WTC11 (cell line): Measurements from ENCODE around the gene MTCP1. TPM values are rescaled to one million over a fixed set of nuclear protein-coding genes. Genes with fewer than 3 reads are reported as not detected.

Experiments used
- ATAC-seq: fragments of 200-7000 bp; cut with Tn5 transposase; 2 replicates; pipeline ENCODE4 v1.10.0; 2021; ENCODE audit warnings: mild to moderate bottlenecking, moderate library complexity
- CTCF ChIA-PET: fragments of 300-600 bp; sonication (Branson Sonifier 250); formaldehyde crosslinking; loops from one replicate; lab custom pipeline; 2021; ENCODE audit warnings: antibody characterized with exemption; lab: Charles Lee
- POLR2A ChIA-PET: fragments of 350-600 bp; sonication (Branson Sonifier 250); formaldehyde crosslinking; loops from one replicate; lab custom pipeline; 2021; ENCODE audit warnings: antibody characterized with exemption; lab: Charles Lee
- DNase-seq: peaks from one replicate; pipeline ENCODE4 v3.0.0; 2021; ENCODE audit warnings: low spot score
- H3K27ac Mint-ChIP-seq: 2 replicates; pipeline ENCODE4 v1.8.0; 2021; ENCODE audit warnings: mixed read lengths
- H3K27me3 Mint-ChIP-seq: 2 replicates; pipeline ENCODE4 v1.8.0; 2021; ENCODE audit warnings: low read depth, mild to moderate bottlenecking, moderate library complexity, mixed read lengths
- H3K36me3 Mint-ChIP-seq: 2 replicates; pipeline ENCODE4 v1.8.0; 2021; ENCODE audit warnings: mixed read lengths
- H3K4me1 Mint-ChIP-seq: 2 replicates; pipeline ENCODE4 v1.8.0; 2022; ENCODE audit warnings: mixed read lengths
- H3K4me3 Mint-ChIP-seq: 2 replicates; pipeline ENCODE4 v1.8.0; 2021; ENCODE audit warnings: mild to moderate bottlenecking, moderate library complexity, mixed read lengths
- H3K9me3 Mint-ChIP-seq: 2 replicates; pipeline ENCODE4 v1.8.0; 2021; ENCODE audit warnings: mixed read lengths
- EMX1 ChIP-seq: fragments of 250-450 bp; sonication (Bioruptor Pico); IDR thresholded peaks from 2 replicates; pipeline ENCODE4 v1.8.0; 2021; ENCODE audit warnings: mild to moderate bottlenecking
- FOXJ3 ChIP-seq: sonication (generic); formaldehyde crosslinking; IDR thresholded peaks from 2 replicates; pipeline ENCODE4 v1.9.0; 2021; ENCODE audit warnings: missing genetic modification reagents, mild to moderate bottlenecking, borderline replicate concordance
- GRHL2 ChIP-seq: fragments of 250-450 bp; sonication (Bioruptor Pico); IDR thresholded peaks from 2 replicates; pipeline ENCODE4 v1.8.0; 2022; ENCODE audit warnings: mild to moderate bottlenecking, moderate library complexity; ENCODE audit not compliant: insufficient replicate concordance, severe bottlenecking
- GTF2I ChIP-seq: fragments of 250-450 bp; sonication (Bioruptor Pico); conservative IDR thresholded peaks from 2 replicates; pipeline ENCODE4 v1.4.0; 2021; ENCODE audit warnings: mild to moderate bottlenecking
- HMGA2 ChIP-seq: fragments of 250-450 bp; sonication (Bioruptor Pico); IDR thresholded peaks from 2 replicates; pipeline ENCODE4 v1.4.0; 2021; ENCODE audit warnings: mild to moderate bottlenecking, moderate library complexity
- IRF2 ChIP-seq: sonication (generic); formaldehyde crosslinking; IDR thresholded peaks from 2 replicates; pipeline ENCODE4 v1.8.0; 2022; ENCODE audit warnings: low read depth, missing genetic modification reagents, borderline replicate concordance
- MXD4 ChIP-seq: fragments of 250-450 bp; sonication (Bioruptor Pico); IDR thresholded peaks from 2 replicates; pipeline ENCODE4 v1.8.0; 2021; ENCODE audit warnings: mild to moderate bottlenecking, moderate library complexity, borderline replicate concordance
- NR1H2 ChIP-seq: sonication (generic); formaldehyde crosslinking; IDR thresholded peaks from 2 replicates; pipeline ENCODE4 v1.9.0; 2021; ENCODE audit warnings: mild to moderate bottlenecking, moderate library complexity, missing genetic modification reagents
- OVOL2 ChIP-seq: fragments of 250-450 bp; sonication (Bioruptor Pico); IDR thresholded peaks from 2 replicates; pipeline ENCODE4 v1.9.0; 2021; ENCODE audit warnings: mild to moderate bottlenecking, borderline replicate concordance
- PRRX2 ChIP-seq: fragments of 250-450 bp; sonication (Bioruptor Pico); IDR thresholded peaks from 2 replicates; pipeline ENCODE4 v1.8.0; 2021; ENCODE audit warnings: mild to moderate bottlenecking
- TEAD4 ChIP-seq: sonication (generic); formaldehyde crosslinking; IDR thresholded peaks from 2 replicates; pipeline ENCODE4 v1.8.0; 2022; ENCODE audit warnings: mild to moderate bottlenecking, missing genetic modification reagents
- ZBTB21 ChIP-seq: sonication (generic); formaldehyde crosslinking; IDR thresholded peaks from 2 replicates; pipeline ENCODE4 v1.8.1; 2023; ENCODE audit warnings: mild to moderate bottlenecking, missing genetic modification reagents, borderline replicate concordance
- ZNF219 ChIP-seq: sonication (generic); formaldehyde crosslinking; IDR thresholded peaks from 2 replicates; pipeline ENCODE4 v1.8.0; 2023; ENCODE audit warnings: missing genetic modification reagents, mild to moderate bottlenecking, borderline replicate concordance
- ZNF263 ChIP-seq: sonication (generic); formaldehyde crosslinking; IDR thresholded peaks from 2 replicates; pipeline ENCODE4 v1.8.1; 2022; ENCODE audit warnings: low read depth, mild to moderate bottlenecking, moderate library complexity, missing genetic modification reagents
- ZNF423 ChIP-seq: fragments of 250-450 bp; sonication (Bioruptor Pico); IDR thresholded peaks from 2 replicates; pipeline ENCODE4 v2.1.2; 2022; ENCODE audit warnings: mild to moderate bottlenecking, moderate library complexity
- ZNF671 ChIP-seq: fragments of 250-450 bp; sonication (Bioruptor Pico); IDR thresholded peaks from 2 replicates; pipeline ENCODE4 v1.8.0; 2021; ENCODE audit warnings: mild to moderate bottlenecking
- total RNA-seq: library from RNA; stranded (reverse); gene quantifications from 3 replicates; pipeline ENCODE4 v1.2.3, GENCODE V29; 2021
- TF ChIP-seq, protein P1 (sequence below): sonication (generic); formaldehyde crosslinking; IDR thresholded peaks from 2 replicates; pipeline ENCODE4 v1.8.1; 2022; ENCODE audit warnings: mild to moderate bottlenecking, missing genetic modification reagents, moderate library complexity, borderline replicate concordance
- TF ChIP-seq, protein P2 (sequence below): sonication (generic); formaldehyde crosslinking; IDR thresholded peaks from 2 replicates; pipeline ENCODE4 v1.8.1; 2022; ENCODE audit warnings: missing genetic modification reagents, borderline replicate concordance
- TF ChIP-seq, protein P3 (sequence below): sonication (generic); formaldehyde crosslinking; IDR thresholded peaks from 2 replicates; pipeline ENCODE4 v1.8.0; 2022; ENCODE audit warnings: mild to moderate bottlenecking, missing genetic modification reagents
- TF ChIP-seq, protein P4 (sequence below): sonication (generic); formaldehyde crosslinking; IDR thresholded peaks from 2 replicates; pipeline ENCODE4 v1.8.0; 2023; ENCODE audit warnings: mild to moderate bottlenecking, missing genetic modification reagents
- TF ChIP-seq, protein P5 (sequence below): sonication (generic); formaldehyde crosslinking; IDR thresholded peaks from 2 replicates; pipeline ENCODE4 v1.8.1; 2023; ENCODE audit warnings: mild to moderate bottlenecking, missing genetic modification reagents
- TF ChIP-seq, protein P6 (sequence below): sonication (generic); formaldehyde crosslinking; IDR thresholded peaks from 2 replicates; pipeline ENCODE4 v1.8.0; 2022; ENCODE audit warnings: mild to moderate bottlenecking, missing genetic modification reagents

Gene MTCP1
- total RNA-seq, 1 experiment from 2014 or later: 12.8 TPM

DNA sequence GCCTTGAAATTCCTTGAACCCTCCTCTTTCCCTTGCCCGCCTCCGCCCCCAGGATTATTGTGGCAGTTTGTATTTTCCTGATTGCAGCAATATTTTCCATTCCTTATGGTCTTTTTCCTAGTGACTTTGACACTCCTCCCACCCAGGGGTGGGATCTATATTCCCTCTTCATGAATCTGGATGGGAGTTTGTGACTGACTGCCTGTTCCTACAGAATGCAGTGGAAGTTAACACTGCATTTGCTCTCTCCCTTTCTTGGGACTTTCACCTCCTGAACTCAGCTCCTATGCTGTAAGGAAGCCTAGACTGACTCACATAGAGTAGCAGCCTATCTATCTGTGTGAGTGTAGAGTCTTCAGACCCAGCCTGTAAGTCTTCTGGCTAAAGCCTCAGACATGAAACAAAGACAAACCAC lies 42.1 kb downstream of the MTCP1 start:
- no peak for ATAC-seq
- peak overlapping the region; percentile 10; the same call in 1 of the 2 replicates for H3K4me3 Mint-ChIP-seq
- H3K27me3 Mint-ChIP-seq: no peaks in the 10 kb centered on the region
- ChIA-PET POLR2A (no interaction called here), CTCF (interaction anchor here (0.7 kb wide), 1 partner anchor 58 kb away, joined by 4 read pairs; no protein-coding TSS in a partner anchor)
- peaks cover 5% of the 10 kb centered on the region; the same call in 1 of the 2 replicates for H3K4me1 Mint-ChIP-seq
- H3K36me3 Mint-ChIP-seq: no peaks in the 10 kb centered on the region
- no peak for TF ChIP-seq ZNF671 (CRISPR knock-in tag)
- TF ChIP-seq, protein P1, sequence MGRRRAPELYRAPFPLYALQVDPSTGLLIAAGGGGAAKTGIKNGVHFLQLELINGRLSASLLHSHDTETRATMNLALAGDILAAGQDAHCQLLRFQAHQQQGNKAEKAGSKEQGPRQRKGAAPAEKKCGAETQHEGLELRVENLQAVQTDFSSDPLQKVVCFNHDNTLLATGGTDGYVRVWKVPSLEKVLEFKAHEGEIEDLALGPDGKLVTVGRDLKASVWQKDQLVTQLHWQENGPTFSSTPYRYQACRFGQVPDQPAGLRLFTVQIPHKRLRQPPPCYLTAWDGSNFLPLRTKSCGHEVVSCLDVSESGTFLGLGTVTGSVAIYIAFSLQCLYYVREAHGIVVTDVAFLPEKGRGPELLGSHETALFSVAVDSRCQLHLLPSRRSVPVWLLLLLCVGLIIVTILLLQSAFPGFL (CRISPR knock-in tag): no peak
- no peak for TF ChIP-seq FOXJ3 (CRISPR knock-in tag)
- TF ChIP-seq, protein P2, sequence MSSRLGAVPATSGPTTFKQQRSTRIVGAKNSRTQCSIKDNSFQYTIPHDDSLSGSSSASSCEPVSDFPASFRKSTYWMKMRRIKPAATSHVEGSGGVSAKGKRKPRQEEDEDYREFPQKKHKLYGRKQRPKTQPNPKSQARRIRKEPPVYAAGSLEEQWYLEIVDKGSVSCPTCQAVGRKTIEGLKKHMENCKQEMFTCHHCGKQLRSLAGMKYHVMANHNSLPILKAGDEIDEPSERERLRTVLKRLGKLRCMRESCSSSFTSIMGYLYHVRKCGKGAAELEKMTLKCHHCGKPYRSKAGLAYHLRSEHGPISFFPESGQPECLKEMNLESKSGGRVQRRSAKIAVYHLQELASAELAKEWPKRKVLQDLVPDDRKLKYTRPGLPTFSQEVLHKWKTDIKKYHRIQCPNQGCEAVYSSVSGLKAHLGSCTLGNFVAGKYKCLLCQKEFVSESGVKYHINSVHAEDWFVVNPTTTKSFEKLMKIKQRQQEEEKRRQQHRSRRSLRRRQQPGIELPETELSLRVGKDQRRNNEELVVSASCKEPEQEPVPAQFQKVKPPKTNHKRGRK (CRISPR knock-in tag): no peak
- no peak for TF ChIP-seq GRHL2
- TF ChIP-seq ZBTB21 (CRISPR knock-in tag): no peak
- TF ChIP-seq NR1H2 (CRISPR knock-in tag): no peak
- TF ChIP-seq GTF2I (CRISPR knock-in tag): no peak
- TF ChIP-seq ZNF219 (CRISPR knock-in tag): no peak
- TF ChIP-seq ZNF423 (CRISPR knock-in tag): no peak
- TF ChIP-seq OVOL2 (CRISPR knock-in tag): no peak
- TF ChIP-seq, protein P3, sequence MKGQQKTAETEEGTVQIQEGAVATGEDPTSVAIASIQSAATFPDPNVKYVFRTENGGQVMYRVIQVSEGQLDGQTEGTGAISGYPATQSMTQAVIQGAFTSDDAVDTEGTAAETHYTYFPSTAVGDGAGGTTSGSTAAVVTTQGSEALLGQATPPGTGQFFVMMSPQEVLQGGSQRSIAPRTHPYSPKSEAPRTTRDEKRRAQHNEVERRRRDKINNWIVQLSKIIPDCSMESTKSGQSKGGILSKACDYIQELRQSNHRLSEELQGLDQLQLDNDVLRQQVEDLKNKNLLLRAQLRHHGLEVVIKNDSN (CRISPR knock-in tag): no peak
- no peak for TF ChIP-seq ZNF263 (CRISPR knock-in tag)
- H3K9me3 Mint-ChIP-seq: no peaks in the 10 kb centered on the region
- H3K27ac Mint-ChIP-seq: peak overlapping the region; percentile 40; the same call in 1 of the 2 replicates
- DNase-seq: no peak

DNA sequence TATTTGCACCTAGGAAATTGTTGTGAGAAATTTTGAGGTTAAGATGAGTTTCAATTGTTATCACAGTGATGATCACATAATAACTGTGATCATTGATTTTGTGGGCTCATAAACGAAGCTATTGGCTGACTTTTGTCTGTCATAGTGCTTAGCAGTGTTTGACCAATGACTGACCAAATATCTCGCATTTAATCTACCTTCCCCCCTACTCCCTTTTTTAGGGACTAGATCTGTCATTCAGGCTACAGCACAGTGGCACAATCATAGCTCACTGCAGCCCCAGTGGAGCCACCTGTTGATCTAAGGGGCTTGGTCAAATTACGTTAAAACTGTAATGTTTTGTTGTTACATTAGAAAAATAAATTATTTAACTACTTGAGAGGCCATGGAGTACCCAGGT lies 42.8 kb downstream of the MTCP1 start:
- CTCF ChIA-PET: interaction anchor here (0.7 to 1.0 kb wide), 2 partner anchors 20 to 58 kb away, joined by 3 to 4 read pairs; no protein-coding TSS in a partner anchor

DNA sequence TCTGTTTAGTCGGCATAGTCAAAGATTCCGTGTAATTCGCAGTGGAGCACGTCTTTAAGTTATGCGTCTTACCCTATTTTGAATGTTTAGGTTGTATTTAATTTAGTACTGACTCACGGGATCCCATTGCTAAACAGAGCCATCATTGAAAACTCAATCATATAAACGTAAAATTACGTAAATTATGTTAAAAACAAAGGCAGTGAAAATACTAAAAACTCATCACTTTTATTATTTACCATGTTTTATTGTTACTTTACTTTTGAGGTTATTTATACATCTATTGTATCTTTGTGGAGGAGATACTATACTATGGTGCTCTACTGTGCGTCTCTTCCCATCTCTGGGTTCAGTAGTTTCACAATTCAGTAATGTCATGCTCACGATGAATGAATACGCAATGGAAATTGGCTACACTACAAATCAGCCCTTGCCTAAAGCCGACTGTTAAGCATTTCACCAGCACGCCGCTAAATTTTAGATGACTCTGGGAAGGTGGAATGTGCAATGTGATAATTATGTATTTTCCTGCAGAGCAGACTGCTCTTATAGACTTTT lies 43.3 kb downstream of the MTCP1 start:
- H3K4me1 Mint-ChIP-seq: peaks cover 9% of the 10 kb centered on the region; the same call in 1 of the 2 replicates
- TF ChIP-seq, protein P1 (CRISPR knock-in tag): no peak
- TF ChIP-seq, protein P4, sequence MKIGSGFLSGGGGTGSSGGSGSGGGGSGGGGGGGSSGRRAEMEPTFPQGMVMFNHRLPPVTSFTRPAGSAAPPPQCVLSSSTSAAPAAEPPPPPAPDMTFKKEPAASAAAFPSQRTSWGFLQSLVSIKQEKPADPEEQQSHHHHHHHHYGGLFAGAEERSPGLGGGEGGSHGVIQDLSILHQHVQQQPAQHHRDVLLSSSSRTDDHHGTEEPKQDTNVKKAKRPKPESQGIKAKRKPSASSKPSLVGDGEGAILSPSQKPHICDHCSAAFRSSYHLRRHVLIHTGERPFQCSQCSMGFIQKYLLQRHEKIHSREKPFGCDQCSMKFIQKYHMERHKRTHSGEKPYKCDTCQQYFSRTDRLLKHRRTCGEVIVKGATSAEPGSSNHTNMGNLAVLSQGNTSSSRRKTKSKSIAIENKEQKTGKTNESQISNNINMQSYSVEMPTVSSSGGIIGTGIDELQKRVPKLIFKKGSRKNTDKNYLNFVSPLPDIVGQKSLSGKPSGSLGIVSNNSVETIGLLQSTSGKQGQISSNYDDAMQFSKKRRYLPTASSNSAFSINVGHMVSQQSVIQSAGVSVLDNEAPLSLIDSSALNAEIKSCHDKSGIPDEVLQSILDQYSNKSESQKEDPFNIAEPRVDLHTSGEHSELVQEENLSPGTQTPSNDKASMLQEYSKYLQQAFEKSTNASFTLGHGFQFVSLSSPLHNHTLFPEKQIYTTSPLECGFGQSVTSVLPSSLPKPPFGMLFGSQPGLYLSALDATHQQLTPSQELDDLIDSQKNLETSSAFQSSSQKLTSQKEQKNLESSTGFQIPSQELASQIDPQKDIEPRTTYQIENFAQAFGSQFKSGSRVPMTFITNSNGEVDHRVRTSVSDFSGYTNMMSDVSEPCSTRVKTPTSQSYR (CRISPR knock-in tag): no peak
- TF ChIP-seq FOXJ3 (CRISPR knock-in tag) (no peak), EMX1 (CRISPR knock-in tag) (no peak), TEAD4 (CRISPR knock-in tag) (no peak), HMGA2 (CRISPR knock-in tag) (no peak), IRF2 (CRISPR knock-in tag) (no peak)
- TF ChIP-seq, protein P5, sequence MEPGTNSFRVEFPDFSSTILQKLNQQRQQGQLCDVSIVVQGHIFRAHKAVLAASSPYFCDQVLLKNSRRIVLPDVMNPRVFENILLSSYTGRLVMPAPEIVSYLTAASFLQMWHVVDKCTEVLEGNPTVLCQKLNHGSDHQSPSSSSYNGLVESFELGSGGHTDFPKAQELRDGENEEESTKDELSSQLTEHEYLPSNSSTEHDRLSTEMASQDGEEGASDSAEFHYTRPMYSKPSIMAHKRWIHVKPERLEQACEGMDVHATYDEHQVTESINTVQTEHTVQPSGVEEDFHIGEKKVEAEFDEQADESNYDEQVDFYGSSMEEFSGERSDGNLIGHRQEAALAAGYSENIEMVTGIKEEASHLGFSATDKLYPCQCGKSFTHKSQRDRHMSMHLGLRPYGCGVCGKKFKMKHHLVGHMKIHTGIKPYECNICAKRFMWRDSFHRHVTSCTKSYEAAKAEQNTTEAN (CRISPR knock-in tag): no peak
- TF ChIP-seq, protein P6, sequence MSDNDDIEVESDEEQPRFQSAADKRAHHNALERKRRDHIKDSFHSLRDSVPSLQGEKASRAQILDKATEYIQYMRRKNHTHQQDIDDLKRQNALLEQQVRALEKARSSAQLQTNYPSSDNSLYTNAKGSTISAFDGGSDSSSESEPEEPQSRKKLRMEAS (CRISPR knock-in tag): no peak
- no peak for DNase-seq
- no peaks in the 10 kb centered on the region for H3K9me3 Mint-ChIP-seq
- ChIA-PET POLR2A (no interaction called here), CTCF (interaction anchor here (1.0 kb wide), 1 partner anchor 21 kb away, joined by 3 read pairs; no protein-coding TSS in a partner anchor)
- H3K27ac Mint-ChIP-seq: peak overlapping the region; percentile 89
- H3K27me3 Mint-ChIP-seq: no peaks in the 10 kb centered on the region
- ATAC-seq: no peak
- H3K4me3 Mint-ChIP-seq: peak overlapping the region; percentile 84
- no peaks in the 10 kb centered on the region for H3K36me3 Mint-ChIP-seq

More for the DNA sequence above, 42.8 kb downstream of the MTCP1 start:
- TF ChIP-seq ZNF671 (CRISPR knock-in tag): no peak
- no peak for TF ChIP-seq PRRX2 (CRISPR knock-in tag)
- TF ChIP-seq MXD4: no peak
- TF ChIP-seq, all 79 proteins: peak for 0
- no peaks in the 10 kb centered on the region for H3K9me3 Mint-ChIP-seq
- H3K27me3 Mint-ChIP-seq: no peaks in the 10 kb centered on the region
- H3K36me3 Mint-ChIP-seq: no peaks in the 10 kb centered on the region
- POLR2A ChIA-PET: no interaction called here
- no peak for ATAC-seq
- no peak for DNase-seq
- H3K4me1 Mint-ChIP-seq: peaks cover 9% of the 10 kb centered on the region; the same call in 1 of the 2 replicates
- H3K4me3 Mint-ChIP-seq: peak overlapping the region; percentile 84
- H3K27ac Mint-ChIP-seq: peak overlapping the region; percentile 46; the same call in 1 of the 2 replicates
